ENCODE data around the gene AFF3.

- TF ChIP-seq CSDC2 (CRISPR knock-in tag; IDR thresholded peaks at IDR 0.05) (no peak), BACH2 (CRISPR knock-in tag; IDR thresholded peaks at IDR 0.05; ENCODE audit: borderline replicate concordance) (no peak), GLIS3 (CRISPR knock-in tag; IDR thresholded peaks at IDR 0.05) (no peak), CREB5 (CRISPR knock-in tag; IDR thresholded peaks at IDR 0.05; ENCODE audit: low read depth) (no peak), PATZ1 (CRISPR knock-in tag; IDR thresholded peaks at IDR 0.05; ENCODE audit: borderline replicate concordance) (no peak), ZFP30 (CRISPR knock-in tag; IDR thresholded peaks at IDR 0.05) (no peak), TSHZ2 (CRISPR knock-in tag; IDR thresholded peaks at IDR 0.05) (no peak), ZFP3 (CRISPR knock-in tag; IDR thresholded peaks at IDR 0.05) (no peak), RARB (CRISPR knock-in tag; IDR thresholded peaks at IDR 0.05) (no peak), ZNF70 (CRISPR knock-in tag; IDR thresholded peaks at IDR 0.05) (no peak), ESRRG (CRISPR knock-in tag; IDR thresholded peaks at IDR 0.05) (no peak)
Measured at GRCh38 chr2:99982744-99983143, 159.6 kb downstream of the AFF3 start.

All from SK-N-SH treated with all-trans-retinoic acid at 6 μM for 48 hours (cell line).